KOPT-K1 (cell line): ENCODE measurements around the gene BRD2.
A peak's percentile ranks its signal among the peaks of the same experiment; 100 is the strongest.
"Not testable (repeated sequence)": the region's sequence is repeated elsewhere in the genome, so short reads cannot be mapped to it uniquely, and the experiment has no call there.

Experiments
- H3K27ac ChIP-seq: fragments of 200-600 bp; sonication (generic); 2 replicates; pipeline ENCODE4 v1.5.1; 2016; ENCODE audit warnings: antibody characterized with exemption, mild to moderate bottlenecking, low read depth, low read length; ENCODE audit not compliant: poor library complexity, severe bottlenecking
- H3K36me3 ChIP-seq: fragments of 200-600 bp; sonication (generic); 2 replicates; pipeline ENCODE4 v1.5.1; 2017; ENCODE audit warnings: antibody characterized with exemption, mild to moderate bottlenecking, low read length, moderate library complexity; ENCODE audit not compliant: insufficient read depth
- H3K9me3 ChIP-seq: fragments of 200-600 bp; sonication (generic); 2 replicates; pipeline ENCODE4 v1.5.1; 2017; ENCODE audit warnings: antibody characterized with exemption, low read length, mild to moderate bottlenecking; ENCODE audit not compliant: insufficient read depth, poor library complexity, severe bottlenecking

Gene BRD2

DNA sequence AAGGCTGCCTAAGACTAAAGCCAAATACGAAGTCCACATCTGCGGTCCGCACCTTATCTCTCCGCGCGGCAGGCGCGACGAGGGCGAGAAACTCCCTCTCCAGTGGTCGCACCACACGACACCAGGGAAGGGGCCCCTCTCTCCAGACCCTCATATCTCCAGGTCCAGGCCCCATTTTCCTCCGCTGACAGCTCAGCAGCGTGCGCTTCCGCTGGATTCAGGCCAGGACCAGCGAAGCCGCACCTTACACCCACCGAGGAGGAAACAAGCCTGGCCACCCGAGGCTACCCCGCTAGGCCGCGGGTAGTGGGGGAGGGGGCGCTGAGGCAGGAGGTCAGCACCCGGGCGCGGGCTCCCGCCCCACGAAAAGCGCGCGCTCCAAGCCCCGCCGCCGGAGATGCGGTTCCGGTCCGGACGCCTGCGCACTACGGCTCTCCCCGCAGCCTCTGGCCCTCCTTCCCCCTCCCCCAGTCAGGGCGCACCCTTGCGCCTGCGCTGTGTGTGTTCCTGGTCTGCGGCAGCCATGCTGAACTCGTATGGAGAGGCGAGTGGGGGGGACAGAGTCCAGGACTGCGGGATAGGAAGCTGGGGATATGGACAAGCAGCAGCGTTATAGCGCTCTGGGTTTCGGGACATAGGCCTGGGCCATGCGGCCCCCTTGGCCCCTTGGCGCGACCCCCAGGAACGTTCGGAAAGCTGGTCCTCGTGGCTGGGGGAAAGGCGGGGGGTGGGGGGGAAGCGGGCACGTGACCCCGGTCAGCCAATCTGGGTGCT, at the start of gene BRD2:
BRD2 (plus strand) TSS at position 502 of the 774 bp plus-strand sequence. CDS start 4,305 bp downstream, outside the sequence.
- H3K36me3 ChIP-seq: peaks cover 16% of the 10 kb centered on the region
- H3K9me3 ChIP-seq: no peaks in the 10 kb centered on the region

DNA sequence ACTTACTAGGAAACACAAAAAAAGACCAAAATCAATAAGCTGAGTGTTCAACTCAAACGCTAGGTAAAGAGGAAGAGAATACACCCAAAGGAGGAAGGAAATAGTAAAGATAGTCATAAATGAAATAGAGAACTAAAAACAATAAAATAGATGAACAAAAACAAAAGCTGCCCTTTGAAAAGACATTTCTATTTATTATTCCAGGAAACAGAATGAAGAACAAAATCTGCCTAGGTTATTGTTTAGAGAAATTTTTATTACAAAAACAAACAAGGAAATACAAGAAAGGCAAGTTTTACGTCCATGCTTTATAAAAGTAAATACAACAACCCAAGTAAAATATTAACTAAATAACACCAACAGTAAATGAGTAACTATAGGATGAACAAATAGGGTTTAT, 47.7 kb upstream of the BRD2 start:
- Histone ChIP-seq H3K27ac (no peak overlapping the region), H3K9me3 (no peaks in the 10 kb centered on the region), H3K36me3 (no peaks in the 10 kb centered on the region)

More for the DNA sequence above, at the start of gene BRD2:
- H3K27ac ChIP-seq: peak within 1 kb of the TSS; percentile 99

DNA sequence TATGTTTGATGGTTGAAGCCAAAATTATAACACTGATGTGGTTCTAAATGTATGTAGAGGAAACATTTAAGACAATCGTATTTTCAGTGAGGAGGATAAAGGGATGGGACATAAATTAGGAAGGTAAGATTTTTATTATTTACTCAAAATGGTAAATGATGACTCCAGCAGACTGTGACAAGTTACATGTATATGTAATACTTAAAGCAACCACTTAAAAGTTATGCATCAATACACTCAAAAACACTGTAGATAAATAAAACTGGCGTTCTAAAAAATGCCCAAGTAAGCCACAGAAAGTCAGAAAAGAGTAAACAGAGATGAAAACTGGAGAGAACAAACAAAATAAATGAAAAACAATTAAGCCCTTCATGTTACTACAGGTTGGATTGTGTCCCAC, 46.3 kb upstream of the BRD2 start:
- Histone ChIP-seq H3K36me3 (no peaks in the 10 kb centered on the region), H3K9me3 (no peaks in the 10 kb centered on the region), H3K27ac (no peak overlapping the region)

DNA sequence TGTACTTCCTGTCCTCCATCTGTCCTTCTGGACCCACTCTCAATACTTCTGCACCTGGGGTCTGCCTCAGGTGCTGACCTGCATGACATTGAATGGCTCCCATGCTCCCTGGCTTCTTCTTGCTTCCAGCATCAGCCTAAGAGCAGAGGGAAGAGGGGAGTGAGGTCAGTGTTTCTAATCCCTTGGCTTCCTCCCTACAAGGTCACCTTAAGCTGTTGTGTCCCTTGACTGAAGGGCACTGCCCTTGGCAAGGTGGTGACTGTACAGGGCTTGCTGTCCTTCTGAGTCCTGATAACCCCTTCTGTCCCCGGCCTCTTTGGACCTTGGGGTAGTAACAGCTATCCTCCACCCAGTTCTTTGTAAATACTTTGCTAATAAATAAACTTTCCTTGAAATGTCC, 37.2 kb upstream of the BRD2 start:
- Histone ChIP-seq H3K9me3 (no peaks in the 10 kb centered on the region), H3K27ac (no peak overlapping the region), H3K36me3 (no peaks in the 10 kb centered on the region)

DNA sequence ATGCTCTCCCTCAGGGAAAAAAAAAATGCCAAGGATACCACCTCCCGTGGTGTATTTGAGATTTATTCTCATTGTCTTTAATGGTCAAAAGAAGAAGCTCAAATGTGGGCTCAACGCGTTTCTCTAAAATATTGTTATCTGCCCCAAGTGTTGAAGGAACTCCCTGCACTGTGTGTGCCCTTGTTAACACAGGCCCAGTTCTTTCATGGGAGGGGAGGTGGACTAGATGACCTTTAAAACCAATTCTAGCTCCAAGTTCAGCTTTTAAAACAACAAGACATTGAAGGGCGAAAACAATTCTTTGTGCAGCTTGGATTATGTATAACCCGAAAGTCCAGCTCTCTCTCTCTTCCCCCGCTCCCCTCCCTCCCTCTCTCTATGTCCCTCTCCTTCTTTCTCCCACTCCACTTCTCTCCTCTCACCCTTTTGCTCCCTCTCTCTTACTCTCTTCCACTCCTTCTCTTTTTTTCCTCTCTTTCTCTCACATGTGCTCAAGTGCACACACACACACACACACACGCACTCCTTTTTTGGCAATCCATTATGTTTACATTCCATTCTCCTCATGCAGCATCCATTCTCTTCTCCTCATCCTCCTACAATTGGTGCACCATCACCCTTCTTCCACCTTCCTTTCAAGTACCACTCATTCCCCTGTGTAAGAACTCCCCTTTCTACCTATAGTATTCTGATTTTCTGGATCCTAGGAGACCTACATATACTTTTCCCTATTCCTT, 36.1 kb upstream of the BRD2 start:
- Histone ChIP-seq H3K9me3 (no peaks in the 10 kb centered on the region), H3K27ac (no peak overlapping the region), H3K36me3 (no peaks in the 10 kb centered on the region)

DNA sequence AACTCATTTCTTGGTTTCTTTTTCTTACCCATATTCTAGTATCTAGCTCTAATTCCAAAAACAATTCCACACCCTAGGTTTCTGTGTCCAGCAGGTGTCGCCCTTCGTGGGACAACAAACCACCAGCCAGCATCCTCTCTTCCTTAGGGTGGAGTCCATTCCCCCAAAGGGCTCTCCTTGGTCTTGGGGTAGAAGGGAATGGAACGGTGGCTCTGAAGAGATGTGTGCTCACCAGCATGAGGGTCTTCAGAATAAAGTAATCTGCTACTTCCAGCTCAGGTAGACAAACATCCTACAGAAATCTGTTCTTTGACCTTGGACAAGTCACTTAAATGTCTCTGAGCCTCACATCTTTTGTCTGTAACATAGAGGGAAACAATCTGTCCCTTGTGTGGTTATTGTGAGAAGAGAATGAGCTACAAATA, 34.7 kb upstream of the BRD2 start:
- H3K27ac ChIP-seq: no peak overlapping the region
- no peaks in the 10 kb centered on the region for H3K9me3 ChIP-seq
- no peaks in the 10 kb centered on the region for H3K36me3 ChIP-seq

DNA sequence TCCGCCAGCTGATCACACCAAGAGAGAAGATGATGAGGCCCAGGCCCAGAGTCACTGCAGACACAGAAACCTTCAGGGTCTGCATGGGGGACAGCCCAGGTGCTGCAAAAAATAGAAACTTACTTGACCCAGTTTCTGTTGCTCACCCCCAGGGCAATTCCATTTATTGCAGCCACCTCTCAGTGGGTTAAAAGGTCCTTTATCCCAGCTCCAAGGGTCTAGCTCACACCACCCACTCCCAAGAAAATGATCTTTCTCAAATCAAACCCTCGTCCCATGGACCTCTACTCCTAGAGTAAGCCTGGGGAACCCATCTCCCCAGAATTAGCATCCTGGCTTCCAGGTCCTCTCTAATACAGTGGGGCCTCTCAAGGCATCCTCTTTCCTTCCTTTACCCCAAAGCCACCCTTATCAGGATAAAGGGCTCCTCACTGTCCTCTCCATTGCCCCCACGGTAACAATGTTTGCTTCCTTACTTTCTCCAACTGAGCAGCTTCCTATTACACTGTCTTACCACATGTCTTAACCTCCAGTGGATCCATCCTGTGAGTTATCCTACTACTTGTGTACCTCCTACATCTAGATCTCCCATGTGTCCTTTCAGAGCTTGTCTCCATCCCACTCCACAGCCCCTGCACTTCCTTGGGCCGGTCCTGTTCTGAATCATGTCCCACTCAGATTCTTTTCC, 32.7 kb upstream of the BRD2 start:
- Histone ChIP-seq H3K27ac (no peak overlapping the region), H3K36me3 (no peaks in the 10 kb centered on the region)

DNA sequence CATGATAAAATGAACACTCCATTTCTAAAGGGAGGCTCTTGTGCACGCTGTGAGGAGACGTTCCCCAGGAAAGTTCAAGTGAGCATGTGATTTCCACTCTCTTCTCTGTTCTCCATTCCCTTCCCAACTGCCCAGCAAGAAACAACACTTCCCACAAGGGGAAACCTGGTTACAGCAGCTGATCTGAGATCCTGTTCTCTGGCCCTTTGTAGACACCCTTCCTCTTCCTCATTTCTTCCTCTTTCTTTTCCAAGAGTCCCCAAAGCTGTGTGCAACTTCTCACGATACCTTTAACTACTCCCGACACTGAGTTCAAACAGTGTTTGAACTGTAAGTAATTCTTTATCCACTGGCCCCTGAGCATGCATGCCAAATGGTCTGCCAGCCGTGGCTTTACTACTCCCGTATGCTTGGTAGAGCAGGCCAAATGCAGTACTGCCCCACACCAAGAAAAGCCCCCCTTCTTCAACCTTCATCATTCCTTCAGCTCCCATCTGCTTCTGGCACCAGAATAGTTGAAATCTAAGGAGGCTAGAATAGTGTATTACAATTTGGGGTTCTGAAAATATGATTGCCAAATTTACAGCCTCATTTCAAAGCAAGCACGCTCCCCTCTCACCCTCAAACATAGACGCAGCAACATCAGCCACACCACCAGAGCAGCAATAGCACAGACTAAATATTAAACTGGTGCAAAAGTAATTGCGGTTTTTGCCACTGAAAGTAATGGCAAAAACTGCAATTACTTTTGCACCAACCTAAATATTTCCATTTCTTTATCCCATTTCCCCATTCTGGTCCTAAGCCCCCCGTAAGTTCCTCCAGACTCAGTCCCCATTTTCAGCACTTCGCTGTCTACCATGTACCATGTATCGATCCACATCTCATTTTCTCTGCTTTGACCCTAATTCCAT, 31.9 kb upstream of the BRD2 start:
- no peaks in the 10 kb centered on the region for H3K9me3 ChIP-seq
- H3K27ac ChIP-seq: no peak overlapping the region

More for the DNA sequence above, 32.7 kb upstream of the BRD2 start:
- no peaks in the 10 kb centered on the region for H3K9me3 ChIP-seq

DNA sequence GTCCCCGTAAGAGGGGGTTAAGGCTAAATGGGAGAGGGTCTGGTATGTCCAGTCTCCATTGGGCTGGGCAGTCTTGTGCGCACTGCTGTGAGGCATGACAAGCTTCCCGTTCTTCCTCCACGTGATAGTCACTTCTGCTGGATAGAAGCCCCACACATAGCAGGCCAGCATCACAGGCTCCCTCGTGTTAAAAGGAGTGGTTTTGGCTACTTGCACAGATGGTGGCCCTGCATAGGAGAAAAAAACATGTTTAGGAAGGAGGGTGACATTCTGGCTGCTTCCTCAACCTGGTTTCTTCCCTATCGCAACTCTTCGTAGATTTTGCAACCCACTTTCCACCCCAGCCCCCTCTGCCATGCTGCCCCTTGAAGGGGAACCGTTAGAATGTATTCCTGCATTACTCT, 31.2 kb upstream of the BRD2 start:
- Histone ChIP-seq H3K27ac (no peak overlapping the region), H3K9me3 (no peaks in the 10 kb centered on the region), H3K36me3 (no peaks in the 10 kb centered on the region)

More for the DNA sequence above, 31.9 kb upstream of the BRD2 start:
- H3K36me3 ChIP-seq: no peaks in the 10 kb centered on the region

DNA sequence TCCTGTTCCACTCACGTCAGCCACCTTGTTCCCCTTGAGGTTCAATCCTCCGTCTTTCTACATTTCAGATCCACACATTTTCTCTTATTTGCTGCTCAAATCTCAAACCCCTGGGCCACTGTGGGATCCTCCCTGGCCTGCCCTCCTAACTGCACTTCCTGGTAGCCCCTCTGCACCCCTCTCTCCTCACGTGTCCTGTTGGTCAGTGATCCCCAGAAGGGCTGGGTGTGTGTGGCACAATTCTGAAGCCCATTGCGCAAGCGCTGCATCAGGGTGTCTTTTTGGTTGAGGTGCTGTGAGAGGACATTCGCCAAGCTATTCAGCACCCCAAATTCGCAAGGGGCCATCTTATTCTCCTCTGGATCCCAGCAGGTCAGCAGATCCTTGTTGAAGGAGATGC, 29.9 kb upstream of the BRD2 start:
- Histone ChIP-seq H3K9me3 (no peaks in the 10 kb centered on the region), H3K27ac (no peak overlapping the region), H3K36me3 (no peaks in the 10 kb centered on the region)

DNA sequence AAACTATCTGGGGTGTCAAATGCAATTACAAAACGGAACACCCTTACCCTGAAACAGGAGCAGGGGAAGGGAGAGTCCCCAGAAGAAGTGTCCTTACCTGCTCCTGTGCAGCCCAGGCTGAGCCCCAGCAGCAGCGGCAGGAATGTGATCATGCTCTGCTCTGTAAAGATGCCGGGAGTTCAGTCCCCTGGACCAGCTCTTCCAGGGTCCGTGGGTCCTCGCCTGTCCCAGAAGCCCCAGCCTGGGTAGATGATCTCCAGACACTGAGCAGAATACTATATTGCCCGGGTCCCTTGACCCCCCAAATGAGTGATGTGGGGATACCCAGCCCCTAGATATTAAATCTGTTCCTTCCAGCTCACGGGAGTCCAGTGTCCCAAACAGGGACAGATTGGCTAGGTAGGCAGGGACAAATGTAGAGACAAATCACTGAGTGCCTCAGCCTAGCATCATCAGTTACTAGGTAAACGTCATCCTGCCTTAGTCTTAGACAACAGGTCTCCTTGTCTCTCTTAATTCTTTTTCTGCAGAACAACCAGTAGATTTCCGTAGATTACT, 27.7 kb upstream of the BRD2 start, which contains the start of gene HLA-DMB:
HLA-DMB (minus strand) TSS at position 373 of the 558 bp plus-strand sequence; CDS start at position 152, 221 bp downstream.
- H3K36me3 ChIP-seq: no peaks in the 10 kb centered on the region
- H3K27ac ChIP-seq: no peak within 1 kb of the TSS
- no peaks in the 10 kb centered on the region for H3K9me3 ChIP-seq

DNA sequence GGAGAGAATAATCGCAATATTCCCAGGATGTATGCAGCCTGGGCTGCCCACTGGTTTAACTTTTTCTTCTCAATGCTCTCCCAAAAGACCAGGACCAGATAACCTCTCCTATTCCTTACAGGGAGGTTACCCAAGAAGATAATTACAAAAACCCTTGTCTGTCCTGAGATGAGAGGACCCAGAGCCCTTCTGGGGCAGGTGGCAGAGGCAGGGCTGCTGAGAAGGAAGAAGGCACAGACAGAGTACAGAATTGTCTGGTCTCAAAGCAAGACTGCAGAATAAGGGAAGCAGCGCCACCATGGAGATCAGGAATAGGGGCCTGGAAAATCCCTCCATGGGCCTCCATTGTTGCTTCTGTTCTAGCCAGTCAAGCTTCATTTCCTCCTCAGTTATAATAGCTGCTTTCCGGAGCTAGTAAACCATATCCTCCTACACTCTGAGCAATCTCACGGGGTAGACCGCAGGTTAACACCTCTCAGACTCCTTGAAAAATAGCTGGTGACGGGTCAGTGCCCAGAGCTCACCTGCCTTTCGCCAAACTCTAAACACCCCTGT, 27.1 kb upstream of the BRD2 start:
- Histone ChIP-seq H3K36me3 (no peaks in the 10 kb centered on the region), H3K9me3 (peaks cover 2% of the 10 kb centered on the region), H3K27ac (no peak overlapping the region)

DNA sequence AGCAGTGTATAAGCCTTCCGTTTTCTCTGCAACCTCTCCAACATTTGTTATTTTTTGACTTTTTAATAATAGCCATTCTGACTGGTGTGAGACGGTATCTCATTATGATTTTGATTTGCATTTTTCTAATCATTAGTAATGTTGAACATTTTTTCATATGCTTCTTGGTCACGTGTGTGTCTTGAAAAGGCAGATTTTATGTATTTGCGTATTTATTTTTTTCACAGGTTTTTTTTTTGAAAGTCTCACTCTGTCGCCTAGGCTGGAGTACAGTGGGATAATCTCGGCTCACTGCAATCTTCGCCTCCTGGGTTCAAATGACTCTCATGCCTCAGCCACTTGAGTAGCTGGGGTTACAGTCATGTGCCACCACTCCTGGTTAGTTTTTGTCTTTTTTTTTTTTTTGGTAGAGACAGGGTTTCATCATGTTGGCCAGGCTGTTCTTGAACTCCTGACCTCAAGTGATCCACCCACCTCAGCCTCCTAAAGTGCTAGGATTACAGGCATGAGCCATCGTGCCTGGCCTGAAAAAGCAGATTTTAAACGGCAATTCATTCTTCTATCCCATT, 25.8 kb upstream of the BRD2 start:
- not testable (repeated sequence) for H3K9me3 ChIP-seq, H3K27ac ChIP-seq, H3K36me3 ChIP-seq
